GM10266 (cell line): ENCODE measurements around the gene OR2AT4.

ENCODE experiments used
- DNase-seq: peaks from one replicate; pipeline ENCODE4 v3.0.0; 2012; ENCODE audit errors: extremely low spot score
- CTCF ChIP-seq: IDR thresholded peaks from 2 replicates; pipeline ENCODE4 v1.5.1; 2012; ENCODE audit warnings: mild to moderate bottlenecking, low read depth; ENCODE audit not compliant: control insufficient read depth, insufficient read depth; ENCODE audit errors: missing control alignments

OR2AT4 gene

GRCh38 chr11:75140269-75141138 is 43.8 kb upstream of the OR2AT4 start:
- peak; percentile 75 for DNase-seq
- peak; percentile 92 for TF ChIP-seq CTCF

DNA sequence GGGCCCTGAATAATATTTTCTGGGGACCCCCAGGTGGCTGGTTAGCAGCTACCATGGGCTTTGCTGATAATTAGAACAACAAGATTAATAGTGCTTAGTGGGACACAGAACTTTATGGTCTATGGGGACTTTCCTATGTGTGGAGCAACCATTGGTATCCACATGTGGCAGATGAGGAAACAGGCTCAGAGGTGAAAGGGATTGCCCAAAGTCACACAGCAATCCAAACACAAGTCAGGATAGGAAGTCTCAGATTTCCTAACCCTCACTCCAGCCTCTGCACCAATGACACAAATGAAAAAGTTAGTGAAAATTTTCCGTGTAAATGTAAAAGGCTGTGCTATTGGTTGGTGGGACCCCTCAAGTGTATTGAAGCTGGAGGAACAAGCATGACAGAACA is 39.0 kb upstream of the OR2AT4 start:
- no peak for TF ChIP-seq CTCF
- no peak for DNase-seq

DNA sequence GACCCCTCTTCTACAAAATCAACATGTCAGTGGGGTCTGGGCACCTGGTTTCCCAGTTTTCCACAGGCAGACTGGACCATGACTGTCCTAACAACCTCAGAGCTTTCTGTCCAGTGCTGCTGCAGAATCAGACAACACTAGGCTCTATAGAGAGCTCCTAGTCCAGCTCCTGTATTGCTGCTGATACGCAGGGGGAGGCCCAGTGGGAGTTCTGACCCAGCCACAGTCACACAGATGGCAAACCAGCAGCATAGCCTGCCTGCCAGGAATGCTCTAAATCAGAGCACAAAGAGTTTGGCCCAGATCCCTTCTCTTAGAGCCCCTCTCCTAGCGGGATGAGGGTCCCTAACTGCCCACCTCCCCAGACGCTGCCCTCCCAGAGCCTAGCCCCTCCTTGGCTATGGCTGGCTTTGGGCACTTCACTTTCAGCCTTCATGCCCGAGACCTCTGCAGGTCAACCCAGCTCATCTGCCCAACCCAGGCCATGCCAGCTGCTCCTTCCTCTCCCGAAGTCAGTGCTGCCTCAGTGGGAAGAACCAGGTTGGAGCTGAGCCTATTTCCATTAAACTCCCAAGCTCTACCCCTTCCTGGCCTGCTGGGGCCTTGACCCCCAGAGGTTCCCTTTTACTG is 38.5 kb upstream of the OR2AT4 start:
- DNase-seq: no peak
- TF ChIP-seq CTCF: no peak

GRCh38 chr11:75133976-75134375 is 37.3 kb upstream of the OR2AT4 start:
- TF ChIP-seq CTCF: no peak
- DNase-seq: no peak

GRCh38 chr11:75132080-75132479 is 35.4 kb upstream of the OR2AT4 start:
- no peak for TF ChIP-seq CTCF
- DNase-seq: no peak

DNA sequence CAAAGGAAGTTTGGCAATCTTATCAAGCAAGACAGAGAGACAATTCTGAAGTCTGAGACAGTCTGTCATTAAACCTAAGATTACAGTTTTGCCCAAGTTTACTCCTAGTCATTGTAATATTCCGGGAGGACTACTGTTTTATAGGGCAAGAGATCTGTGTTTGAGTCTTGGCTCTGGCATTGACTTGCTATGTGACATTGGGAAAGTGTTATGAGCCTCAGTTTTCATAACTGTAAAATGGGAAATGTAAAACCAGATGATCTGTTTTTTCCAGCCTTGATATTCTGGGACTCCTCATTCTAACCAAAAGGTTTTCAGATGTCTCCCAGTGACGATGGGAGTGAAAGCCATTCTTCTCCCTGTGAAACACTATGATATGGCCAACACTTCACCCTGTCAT is 29.9 kb upstream of the OR2AT4 start:
- DNase-seq: no peak
- no peak for TF ChIP-seq CTCF

GRCh38 chr11:75118577-75118976 is 21.9 kb upstream of the OR2AT4 start:
- no peak for TF ChIP-seq CTCF
- DNase-seq: no peak
